Uterus (tissue), 4 donors: ENCODE results near the gene PHC2. TPM values are rescaled to one million over a fixed set of nuclear protein-coding genes. Genes with fewer than 3 reads are reported as not detected.

ENCODE experiments used
- DNase-seq, 2 donors: peaks; one replicate each; pipeline ENCODE4 v3.0.0-alpha.2; 2019 to 2020
- H3K27ac ChIP-seq, 2 donors: fragments of 200-600 bp; sonication (generic); 1 replicate in 1 of 2; 2 replicates in 1 of 2; pipeline ENCODE4 v1.5.1; 2016 to 2018
- H3K27me3 ChIP-seq, 2 donors: fragments of 200-600 bp; sonication (generic); one replicate each; pipeline ENCODE4 v1.5.1; 2018 to 2019; ENCODE audit warnings: control low read depth in 1 of 2
- H3K36me3 ChIP-seq, 2 donors: fragments of 200-600 bp; sonication (generic); one replicate each; pipeline ENCODE4 v1.5.1; 2019; ENCODE audit warnings: control low read depth in 1 of 2
- H3K4me1 ChIP-seq, 2 donors: fragments of 200-600 bp; sonication (generic); one replicate each; pipeline ENCODE4 v1.5.1; 2018 to 2019; ENCODE audit warnings: control low read depth in 1 of 2
- H3K4me3 ChIP-seq, 2 donors: fragments of 200-600 bp; sonication (generic); 1 replicate in 1 of 2; 2 replicates in 1 of 2; pipeline ENCODE4 v1.5.1; 2018 to 2019; ENCODE audit warnings: mild to moderate bottlenecking in 1 of 2
- H3K9me3 ChIP-seq, 2 donors: fragments of 200-600 bp; sonication (generic); one replicate each; pipeline ENCODE4 v1.5.1; 2019; ENCODE audit warnings: control low read depth in 1 of 2
- POLR2A ChIP-seq, 2 donors: fragments of 450-650 bp; IDR thresholded peaks; one replicate each; pipeline ENCODE4 v1.6.1; 2016; ENCODE audit warnings: antibody characterized with exemption in 2 of 2, mild to moderate bottlenecking in 1 of 2, moderate library complexity in 1 of 2
- intact Hi-C: fragments of 100-400 bp; cut with DNase I; formaldehyde crosslinking; loops from one replicate; pipeline ENCODE4 v1.15.1; 2023; ENCODE audit warnings: low total_unique reads
- total RNA-seq, 4 donors: library from RNA; depleted of rRNA in 3 of 4; stranded (reverse); fragments of >200 nt in 3 of 4; gene quantifications; one replicate each; pipeline versions ENCODE4 v1.1.0 to v1.2.4, GENCODE V29; 2014 to 2023
- TF ChIP-seq, protein P1 (sequence below), 4 experiments: fragments of 200-600 bp in 2 of 4; fragments of 450-650 bp in 2 of 4; sonication (generic) in 2 of 4; IDR thresholded peaks; one replicate each; pipeline ENCODE4 v1.5.1; 2016 to 2019; ENCODE audit warnings: antibody characterized with exemption in 4 of 4, mild to moderate bottlenecking in 2 of 4, moderate library complexity in 1 of 4
- donor health status: DM: yes; HTN: yes; CAD: no.

Gene PHC2
- total RNA-seq, 4 donors from 2014 or later, result 51.5 to 203 (median 102) TPM

DNA sequence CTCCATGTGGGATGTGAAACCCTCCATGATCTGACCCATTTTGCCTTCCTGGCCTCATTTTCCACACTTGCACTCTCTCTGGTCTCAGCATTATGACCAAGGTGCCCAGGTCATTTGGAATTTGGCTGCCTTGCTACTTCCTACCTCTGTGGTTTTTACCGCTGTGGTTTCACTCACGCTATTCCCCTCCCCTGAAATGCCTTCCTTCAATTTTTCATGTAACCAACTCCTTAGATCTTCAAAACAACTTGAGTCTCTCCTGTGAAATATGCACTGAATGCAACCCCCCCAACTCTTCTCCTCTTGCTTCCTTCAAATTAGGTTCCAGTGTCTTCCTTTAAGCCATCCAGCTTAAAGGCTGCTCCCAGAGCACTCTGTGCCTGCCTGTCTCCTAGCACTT lies 50.1 kb downstream of the PHC2 start:
- Histone ChIP-seq H3K9me3 (no peaks in the 10 kb centered on the region), H3K4me3 (no peak overlapping the region), H3K36me3 (no peaks in the 10 kb centered on the region), H3K27me3 (no peaks in the 10 kb centered on the region), H3K27ac (no peak overlapping the region), H3K4me1 (no peaks in the 10 kb centered on the region)
- intact Hi-C loops, result no loop called here
- TF ChIP-seq, protein P1, sequence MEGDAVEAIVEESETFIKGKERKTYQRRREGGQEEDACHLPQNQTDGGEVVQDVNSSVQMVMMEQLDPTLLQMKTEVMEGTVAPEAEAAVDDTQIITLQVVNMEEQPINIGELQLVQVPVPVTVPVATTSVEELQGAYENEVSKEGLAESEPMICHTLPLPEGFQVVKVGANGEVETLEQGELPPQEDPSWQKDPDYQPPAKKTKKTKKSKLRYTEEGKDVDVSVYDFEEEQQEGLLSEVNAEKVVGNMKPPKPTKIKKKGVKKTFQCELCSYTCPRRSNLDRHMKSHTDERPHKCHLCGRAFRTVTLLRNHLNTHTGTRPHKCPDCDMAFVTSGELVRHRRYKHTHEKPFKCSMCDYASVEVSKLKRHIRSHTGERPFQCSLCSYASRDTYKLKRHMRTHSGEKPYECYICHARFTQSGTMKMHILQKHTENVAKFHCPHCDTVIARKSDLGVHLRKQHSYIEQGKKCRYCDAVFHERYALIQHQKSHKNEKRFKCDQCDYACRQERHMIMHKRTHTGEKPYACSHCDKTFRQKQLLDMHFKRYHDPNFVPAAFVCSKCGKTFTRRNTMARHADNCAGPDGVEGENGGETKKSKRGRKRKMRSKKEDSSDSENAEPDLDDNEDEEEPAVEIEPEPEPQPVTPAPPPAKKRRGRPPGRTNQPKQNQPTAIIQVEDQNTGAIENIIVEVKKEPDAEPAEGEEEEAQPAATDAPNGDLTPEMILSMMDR (IDR thresholded peaks at IDR 0.05), result no peak
- no peak for TF ChIP-seq POLR2A (IDR thresholded peaks at IDR 0.05)
- no peak for DNase-seq

DNA sequence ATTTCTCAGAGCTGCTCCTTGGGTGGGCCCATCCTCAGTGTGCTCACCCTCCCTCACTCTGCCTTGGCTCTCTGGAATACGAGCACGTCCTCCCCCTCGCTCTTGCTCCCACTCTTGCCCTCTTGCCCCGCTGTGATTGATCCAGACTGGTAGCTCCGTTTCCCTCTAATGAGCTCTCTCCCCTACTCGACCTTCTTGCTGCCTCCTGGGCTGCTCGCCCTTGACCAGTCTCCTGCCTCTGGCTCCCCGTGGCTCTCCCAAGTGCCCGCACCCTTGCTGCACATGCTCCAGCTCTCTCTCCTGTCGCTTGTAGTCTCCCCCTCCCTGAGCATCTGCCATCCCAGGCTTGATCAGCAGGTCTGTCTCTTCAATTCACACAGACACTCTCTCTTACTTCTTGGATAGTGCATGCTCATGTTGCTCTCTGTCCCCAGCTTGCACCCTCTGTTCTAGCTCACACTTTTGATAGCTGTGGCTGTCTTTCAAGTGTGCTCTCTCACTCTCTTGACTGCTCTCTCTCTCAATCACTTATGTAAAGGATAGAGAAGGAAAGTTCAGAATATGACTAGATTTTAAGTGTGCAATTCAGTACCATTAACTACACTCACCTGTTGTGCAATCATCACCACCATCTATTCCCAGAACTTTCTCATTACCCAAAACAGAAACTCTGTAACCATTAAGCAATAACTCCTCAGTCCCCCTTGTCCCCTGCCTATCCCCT lies 51.1 kb downstream of the PHC2 start:
- intact Hi-C loops, result no loop called here
- no peak overlapping the region for H3K27ac ChIP-seq

DNA sequence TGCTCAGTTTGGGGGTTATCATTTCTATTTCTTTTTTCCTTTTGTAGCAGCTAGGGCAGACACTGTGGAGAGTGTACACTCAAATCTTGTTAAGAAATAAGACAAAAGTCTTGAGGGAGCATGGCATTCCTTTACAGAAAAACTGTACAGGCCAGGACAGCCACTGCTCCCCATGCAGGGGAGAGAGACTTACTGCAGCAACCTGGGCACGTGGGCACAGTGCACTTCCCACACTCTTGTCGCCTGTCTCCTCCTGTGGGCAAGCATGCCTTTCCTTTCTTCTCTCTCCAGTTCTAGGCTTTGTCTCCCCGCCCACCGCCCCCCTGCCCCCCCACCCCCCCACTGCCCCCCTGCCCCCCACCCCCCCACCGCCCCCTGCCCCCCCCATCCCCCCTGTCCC lies 51.9 kb downstream of the PHC2 start:
- no peaks in the 10 kb centered on the region for H3K27me3 ChIP-seq
- intact Hi-C loops, result no loop called here
- H3K36me3 ChIP-seq, result no peaks in the 10 kb centered on the region
- no peak for TF ChIP-seq POLR2A (IDR thresholded peaks at IDR 0.05)
- TF ChIP-seq, protein P1 (IDR thresholded peaks at IDR 0.05), result no peak
- DNase-seq, result no peak
- H3K4me3 ChIP-seq, result no peak overlapping the region
- no peaks in the 10 kb centered on the region for H3K9me3 ChIP-seq
- no peak overlapping the region for H3K27ac ChIP-seq
- H3K4me1 ChIP-seq, result no peaks in the 10 kb centered on the region

More for the DNA sequence above, 51.1 kb downstream of the PHC2 start:
- no peaks in the 10 kb centered on the region for H3K36me3 ChIP-seq
- no peaks in the 10 kb centered on the region for H3K27me3 ChIP-seq
- TF ChIP-seq, protein P1 (IDR thresholded peaks at IDR 0.05), result no peak
- TF ChIP-seq POLR2A (IDR thresholded peaks at IDR 0.05), result no peak
- no peak overlapping the region for H3K4me3 ChIP-seq
- no peak for DNase-seq
- no peaks in the 10 kb centered on the region for H3K9me3 ChIP-seq
- H3K4me1 ChIP-seq, result no peaks in the 10 kb centered on the region

DNA sequence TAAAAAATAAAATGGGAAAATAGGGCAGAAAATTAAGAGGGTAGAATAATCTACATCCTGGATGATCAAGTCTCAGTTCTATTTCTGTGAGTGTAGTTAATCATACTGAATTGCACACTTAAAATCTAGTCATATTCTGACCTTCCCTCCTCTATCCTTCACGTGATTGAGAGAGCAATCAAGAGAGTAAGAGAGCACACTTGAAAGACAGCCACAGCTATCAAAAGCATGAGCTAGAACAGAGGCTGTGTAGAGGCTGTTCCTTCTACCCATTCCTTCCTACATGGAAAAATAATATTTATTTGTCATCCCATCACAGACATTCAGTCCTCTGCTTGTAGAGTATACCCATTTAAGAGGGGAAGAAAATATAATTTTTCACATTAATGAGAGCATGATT lies 52.4 kb downstream of the PHC2 start:
- intact Hi-C loops, result no loop called here

DNA sequence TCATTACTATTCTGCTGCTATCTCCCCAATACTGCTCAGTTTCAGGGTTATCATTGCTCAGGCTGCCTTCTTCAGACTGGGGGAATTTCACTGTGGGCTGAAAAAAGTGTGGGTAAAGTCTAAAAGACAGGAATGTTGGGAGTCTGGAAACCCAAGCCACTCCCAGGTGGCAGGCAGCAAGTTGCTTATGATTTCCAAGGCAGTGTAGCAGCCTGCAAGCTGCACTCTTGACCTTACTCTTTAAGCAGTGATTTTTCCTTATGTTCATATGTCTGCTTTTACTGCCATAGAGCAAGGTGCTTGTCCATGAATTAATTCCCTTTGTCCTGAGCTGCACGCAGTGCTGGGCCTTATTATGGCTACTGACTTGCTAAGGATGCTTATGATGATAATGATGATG lies 53.1 kb downstream of the PHC2 start:
- Histone ChIP-seq H3K4me1 (no peaks in the 10 kb centered on the region), H3K27me3 (no peaks in the 10 kb centered on the region), H3K9me3 (no peaks in the 10 kb centered on the region), H3K4me3 (no peak overlapping the region), H3K27ac (no peak overlapping the region), H3K36me3 (no peaks in the 10 kb centered on the region)
- intact Hi-C loops, result no loop called here
- TF ChIP-seq, protein P1 (IDR thresholded peaks at IDR 0.05), result no peak
- no peak for TF ChIP-seq POLR2A (IDR thresholded peaks at IDR 0.05)
- DNase-seq, result no peak

More for the DNA sequence above, 52.4 kb downstream of the PHC2 start:
- Histone ChIP-seq H3K9me3 (no peaks in the 10 kb centered on the region), H3K27me3 (no peaks in the 10 kb centered on the region), H3K27ac (no peak overlapping the region), H3K36me3 (no peaks in the 10 kb centered on the region), H3K4me3 (no peak overlapping the region), H3K4me1 (no peaks in the 10 kb centered on the region)
- TF ChIP-seq, protein P1 (IDR thresholded peaks at IDR 0.05), result no peak
- no peak for TF ChIP-seq POLR2A (IDR thresholded peaks at IDR 0.05)
- DNase-seq, result no peak
